ENCODE data around the gene REC114.
A peak's percentile ranks its signal among the peaks of the same experiment; 100 is the strongest.

The REC114 gene

GRCh38 chr15:73558529-73558928 is 115.6 kb downstream of the REC114 start:
- no peak for TF ChIP-seq Cebpa-rat (IDR thresholded peaks at IDR 0.05)
- Histone ChIP-seq H3K4me1 (peaks cover 16 to 53% (median 49%) of the 10 kb centered on the region in 10 experiments), H3K36me3 (peaks cover 26 to 96% (median 60%) of the 10 kb centered on the region in 11 experiments)

GRCh38 chr15:73560501-73561117 is 117.6 kb downstream of the REC114 start:
- Histone ChIP-seq H4K20me1 (peaks cover 7 to 98% (median 26%) of the 10 kb centered on the region in 11 experiments; a peak in 20 of 22 replicates), H3K4me1 (peaks cover 33 to 60% (median 52%) of the 10 kb centered on the region in 10 experiments), H3K9ac (no peak overlapping the region), H3K4me3 (no peak overlapping the region), H3K36me3 (peaks cover 45 to 93% (median 77%) of the 10 kb centered on the region in 11 experiments), H3K4me2 (no peak overlapping the region), H3K9me3 (replicated peaks in 1 of 11) (no peaks in the 10 kb centered on the region), H3K27ac (no peak overlapping the region), H3K27me3 (no peaks in the 10 kb centered on the region)
- TF ChIP-seq Cebpa-rat (IDR thresholded peaks at IDR 0.05) = no peak

More at GRCh38 chr15:73558529-73558928, 115.6 kb downstream of the REC114 start:
- Histone ChIP-seq H3K9me3 (replicated peaks in 1 of 11) (no peaks in the 10 kb centered on the region), H4K20me1 (peaks cover 0 to 87% (median 6%) of the 10 kb centered on the region in 11 experiments; a peak in 10 of 22 replicates), H3K9ac (no peak overlapping the region; a peak in 1 of 22 replicates), H3K4me2 (peak overlapping the region in 7 of 11 experiments; percentile 16 to 60 (median 52); a peak in 9 of 22 replicates), H3K4me3 (no peak overlapping the region), H3K27me3 (no peaks in the 10 kb centered on the region), H3K27ac (no peak overlapping the region)

- peaks cover 7 to 99% (median 31%) of the 10 kb centered on the region in 11 experiments; a peak in 20 of 22 replicates for H4K20me1 ChIP-seq
- H3K4me1 ChIP-seq = peaks cover 15 to 39% (median 21%) of the 10 kb centered on the region in 10 experiments
- no peak for TF ChIP-seq Cebpa-rat (IDR thresholded peaks at IDR 0.05)
- H3K36me3 ChIP-seq = peaks cover 73 to 96% (median 89%) of the 10 kb centered on the region in 11 experiments
- H3K4me2 ChIP-seq = peak overlapping the region in 9 of 11 experiments; percentile 6 to 60 (median 30); a peak in 14 of 22 replicates
- H3K27ac ChIP-seq = no peak overlapping the region
- H3K9ac ChIP-seq = no peak overlapping the region
- H3K27me3 ChIP-seq = no peaks in the 10 kb centered on the region
- H3K4me3 ChIP-seq = no peak overlapping the region
- no peaks in the 10 kb centered on the region for H3K9me3 ChIP-seq (replicated peaks in 1 of 11)
These were observed 121.3 kb downstream of the REC114 start for GRCh38 chr15:73564255-73564654.

GRCh38 chr15:73567020-73567419 is 124.1 kb downstream of the REC114 start:
- Histone ChIP-seq H3K9ac (no peak overlapping the region; a peak in 1 of 22 replicates), H4K20me1 (peaks cover 7 to 100% (median 42%) of the 10 kb centered on the region in 11 experiments; a peak in 20 of 22 replicates), H3K27ac (no peak overlapping the region), H3K4me1 (peaks cover 8 to 45% (median 21%) of the 10 kb centered on the region in 10 experiments; a peak in 18 of 20 replicates), H3K9me3 (replicated peaks in 1 of 11) (no peaks in the 10 kb centered on the region), H3K4me2 (no peak overlapping the region), H3K27me3 (no peaks in the 10 kb centered on the region), H3K36me3 (peaks cover 82 to 99% (median 97%) of the 10 kb centered on the region in 11 experiments), H3K4me3 (no peak overlapping the region)
- no peak for TF ChIP-seq Cebpa-rat (IDR thresholded peaks at IDR 0.05)

GRCh38 chr15:73568564-73569280 is 125.8 kb downstream of the REC114 start:
- Histone ChIP-seq H3K27me3 (no peaks in the 10 kb centered on the region), H3K27ac (no peak overlapping the region), H3K4me3 (no peak overlapping the region), H4K20me1 (peaks cover 7 to 100% (median 38%) of the 10 kb centered on the region in 11 experiments; a peak in 20 of 22 replicates), H3K4me1 (peaks cover 8 to 46% (median 20%) of the 10 kb centered on the region in 10 experiments; a peak in 18 of 20 replicates), H3K36me3 (peaks cover 82 to 99% (median 97%) of the 10 kb centered on the region in 11 experiments), H3K9ac (no peak overlapping the region), H3K9me3 (replicated peaks in 1 of 11) (no peaks in the 10 kb centered on the region), H3K4me2 (no peak overlapping the region)
- no peak for TF ChIP-seq Cebpa-rat (IDR thresholded peaks at IDR 0.05)

- Histone ChIP-seq H3K4me3 (no peak overlapping the region), H3K4me2 (no peak overlapping the region), H3K9ac (no peak overlapping the region), H4K20me1 (peaks cover 7 to 100% (median 38%) of the 10 kb centered on the region in 11 experiments; a peak in 20 of 22 replicates), H3K9me3 (replicated peaks in 1 of 11) (no peaks in the 10 kb centered on the region), H3K4me1 (peaks cover 4 to 41% (median 15%) of the 10 kb centered on the region in 10 experiments; a peak in 18 of 20 replicates), H3K36me3 (peaks cover 82 to 100% (median 98%) of the 10 kb centered on the region in 11 experiments), H3K27ac (no peak overlapping the region), H3K27me3 (no peaks in the 10 kb centered on the region)
- no peak for TF ChIP-seq Cebpa-rat (IDR thresholded peaks at IDR 0.05)
These were observed 126.4 kb downstream of the REC114 start for GRCh38 chr15:73569361-73569760.

- no peak for TF ChIP-seq Cebpa-rat (IDR thresholded peaks at IDR 0.05)
- H3K36me3 ChIP-seq = peaks cover 85 to 100% (median 100%) of the 10 kb centered on the region in 11 experiments
- peaks cover 0 to 30% (median 8%) of the 10 kb centered on the region in 10 experiments; a peak in 10 of 20 replicates for H3K4me1 ChIP-seq
- peak overlapping the region in 2 of 11 experiments; percentile 36 to 51; a peak in 3 of 22 replicates for H3K4me2 ChIP-seq
- H3K4me3 ChIP-seq = no peak overlapping the region
- no peaks in the 10 kb centered on the region for H3K27me3 ChIP-seq
- H3K9ac ChIP-seq = peak overlapping the region in 1 of 11 experiments; percentile 13; a peak in 2 of 22 replicates
- peaks cover 0 to 100% (median 26%) of the 10 kb centered on the region in 11 experiments; a peak in 18 of 22 replicates for H4K20me1 ChIP-seq
- peak overlapping the region in 2 of 11 experiments; percentile 3 to 15; a peak in 1 of 22 replicates for H3K27ac ChIP-seq
- no peaks in the 10 kb centered on the region for H3K9me3 ChIP-seq (replicated peaks in 1 of 11)
These were observed 127.5 kb downstream of the REC114 start for GRCh38 chr15:73570355-73571032.

GRCh38 chr15:73571346-73571745 is 128.4 kb downstream of the REC114 start:
- H3K9ac ChIP-seq = peak overlapping the region in 1 of 11 experiments; percentile 8; a peak in 1 of 22 replicates
- H3K4me2 ChIP-seq = peak overlapping the region in 2 of 11 experiments; percentile 36 to 51; a peak in 4 of 22 replicates
- no peaks in the 10 kb centered on the region for H3K9me3 ChIP-seq (replicated peaks in 1 of 11)
- H4K20me1 ChIP-seq = peaks cover 0 to 100% (median 18%) of the 10 kb centered on the region in 11 experiments; a peak in 15 of 22 replicates
- no peaks in the 10 kb centered on the region for H3K27me3 ChIP-seq
- H3K36me3 ChIP-seq = peaks cover 94 to 100% (median 100%) of the 10 kb centered on the region in 11 experiments
- H3K4me1 ChIP-seq = peaks cover 0 to 21% (median 8%) of the 10 kb centered on the region in 10 experiments; a peak in 10 of 20 replicates
- H3K4me3 ChIP-seq = no peak overlapping the region
- H3K27ac ChIP-seq = no peak overlapping the region
- no peak for TF ChIP-seq Cebpa-rat (IDR thresholded peaks at IDR 0.05)
